Mucosa of rectum (tissue), 2 donors: ENCODE results near the gene PEDS1.

Experiments used
- H3K27ac ChIP-seq, 2 donors: one replicate each; pipeline ENCODE4 v1.7.0; 2013; ENCODE audit warnings: inconsistent platforms in 2 of 2, low read depth in 2 of 2, low read length in 2 of 2
- H3K27me3 ChIP-seq, 2 donors: one replicate each; pipeline ENCODE4 v1.7.0; 2013; ENCODE audit warnings: low read length in 2 of 2; ENCODE audit not compliant: control insufficient read depth in 2 of 2, insufficient read depth in 2 of 2
- H3K36me3 ChIP-seq, 2 donors: one replicate each; pipeline ENCODE4 v1.7.0; 2013; ENCODE audit warnings: low read length in 2 of 2; ENCODE audit not compliant: control insufficient read depth in 2 of 2, insufficient read depth in 2 of 2
- H3K4me1 ChIP-seq, 2 donors: one replicate each; pipeline ENCODE4 v1.7.0; 2013; ENCODE audit warnings: low read length in 2 of 2, mild to moderate bottlenecking in 1 of 2; ENCODE audit not compliant: control insufficient read depth in 2 of 2, insufficient read depth in 2 of 2
- H3K4me3 ChIP-seq, 2 donors: one replicate each; pipeline ENCODE4 v1.7.0; 2013; ENCODE audit warnings: low read length in 2 of 2
- H3K9ac ChIP-seq, 2 donors: one replicate each; pipeline ENCODE4 v1.7.0; 2013; ENCODE audit warnings: low read length in 2 of 2, low read depth in 1 of 2, mild to moderate bottlenecking in 1 of 2
- H3K9me3 ChIP-seq, 2 donors: one replicate each; pipeline ENCODE4 v1.7.0; 2013; ENCODE audit warnings: low read length in 2 of 2; ENCODE audit not compliant: control insufficient read depth in 2 of 2
- donor health status: healthy.
- donor health status: Normal muscosa, but diverticular disease.

PEDS1 gene

DNA sequence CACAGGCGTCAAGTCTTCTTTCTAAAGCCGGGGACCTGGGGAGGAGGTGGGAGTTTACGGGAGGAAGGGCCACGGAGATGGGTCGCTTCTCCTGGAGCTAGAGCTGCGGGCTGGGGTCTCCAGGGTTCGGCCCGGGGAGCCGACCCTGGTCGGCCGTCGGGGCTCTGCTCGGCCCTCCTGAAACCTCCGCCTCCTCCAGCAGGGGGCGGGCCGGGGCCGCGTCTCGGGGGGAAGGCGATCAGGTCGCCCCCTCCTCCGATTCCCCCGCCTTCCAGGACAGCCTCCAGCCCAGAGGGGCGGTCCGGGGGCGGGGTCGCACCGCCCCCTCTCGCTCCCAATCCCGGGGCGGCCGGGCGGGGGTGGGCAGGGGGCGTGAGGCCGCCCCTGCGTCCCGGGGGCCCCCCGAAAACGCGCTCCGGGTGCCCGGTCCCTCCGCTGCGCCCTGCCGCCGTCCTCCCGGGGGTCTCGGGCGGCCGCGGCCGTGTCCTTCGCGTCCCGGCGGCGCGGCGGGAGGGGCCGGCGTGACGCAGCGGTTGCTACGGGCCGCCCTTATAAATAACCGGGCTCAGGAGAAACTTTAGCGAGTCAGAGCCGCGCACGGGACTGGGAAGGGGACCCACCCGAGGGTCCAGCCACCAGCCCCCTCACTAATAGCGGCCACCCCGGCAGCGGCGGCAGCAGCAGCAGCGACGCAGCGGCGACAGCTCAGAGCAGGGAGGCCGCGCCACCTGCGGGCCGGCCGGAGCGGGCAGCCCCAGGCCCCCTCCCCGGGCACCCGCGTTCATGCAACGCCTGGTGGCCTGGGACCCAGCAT is 36.9 kb upstream of the PEDS1 start, which contains the start of gene CEBPB:
Gene CEBPB, plus strand, starts transcription at position 580 of the 814 bp plus-strand sequence. Its CDS starts 204 bp downstream, at position 784.
- H3K27me3 ChIP-seq: peaks cover 0 to 3% of the 10 kb centered on the region in 2 donors
- peaks cover 27 to 28% of the 10 kb centered on the region in 2 donors for H3K4me1 ChIP-seq

DNA sequence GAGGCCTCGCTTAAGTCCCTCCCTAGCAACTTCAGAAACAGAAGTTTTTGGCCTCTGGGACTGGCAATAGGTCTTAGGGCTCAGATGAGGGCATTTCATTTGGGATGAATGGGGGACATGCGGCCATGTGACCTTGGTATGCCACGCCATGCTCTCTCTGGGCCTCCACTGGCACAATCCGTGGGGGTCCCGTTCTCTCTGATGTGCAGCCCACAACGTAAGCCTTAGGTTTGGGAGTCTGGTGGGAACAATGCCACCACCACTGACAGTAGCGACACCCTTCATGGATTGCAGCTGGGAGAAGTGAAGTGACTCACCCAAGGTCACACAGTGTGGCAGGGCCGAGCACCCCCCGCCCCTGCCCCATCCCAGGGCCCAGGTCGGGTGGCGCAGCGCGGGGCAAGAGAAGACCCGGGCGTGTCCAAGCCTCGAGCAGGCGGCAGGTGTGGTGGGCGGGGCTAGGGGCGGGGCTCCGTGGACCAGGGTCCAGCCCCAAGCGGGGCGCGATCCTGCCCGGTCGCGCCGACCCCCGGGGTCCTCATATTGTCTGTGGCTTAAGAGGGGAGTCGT is 36.2 kb upstream of the PEDS1 start:
- Histone ChIP-seq H3K4me3 (peak overlapping the region; percentile 82 to 93), H3K9ac (peak overlapping the region in 1 of 2 donors; percentile 90), H3K36me3 (peaks cover 2 to 10% of the 10 kb centered on the region in 2 donors), H3K27ac (peak overlapping the region; percentile 96 to 98), H3K27me3 (peaks cover 0 to 3% of the 10 kb centered on the region in 2 donors), H3K4me1 (peaks cover 23 to 28% of the 10 kb centered on the region in 2 donors), H3K9me3 (no peaks in the 10 kb centered on the region)

More for the DNA sequence above, 36.9 kb upstream of the PEDS1 start, which contains the start of gene CEBPB:
- H3K27ac ChIP-seq: peak within 1 kb of the TSS; percentile 96 to 98
- peak within 1 kb of the TSS; percentile 90 for H3K9ac ChIP-seq
- H3K36me3 ChIP-seq: peaks cover 4 to 10% of the 10 kb centered on the region in 2 donors
- H3K4me3 ChIP-seq: peak within 1 kb of the TSS; percentile 82 to 93
- no peaks in the 10 kb centered on the region for H3K9me3 ChIP-seq

DNA sequence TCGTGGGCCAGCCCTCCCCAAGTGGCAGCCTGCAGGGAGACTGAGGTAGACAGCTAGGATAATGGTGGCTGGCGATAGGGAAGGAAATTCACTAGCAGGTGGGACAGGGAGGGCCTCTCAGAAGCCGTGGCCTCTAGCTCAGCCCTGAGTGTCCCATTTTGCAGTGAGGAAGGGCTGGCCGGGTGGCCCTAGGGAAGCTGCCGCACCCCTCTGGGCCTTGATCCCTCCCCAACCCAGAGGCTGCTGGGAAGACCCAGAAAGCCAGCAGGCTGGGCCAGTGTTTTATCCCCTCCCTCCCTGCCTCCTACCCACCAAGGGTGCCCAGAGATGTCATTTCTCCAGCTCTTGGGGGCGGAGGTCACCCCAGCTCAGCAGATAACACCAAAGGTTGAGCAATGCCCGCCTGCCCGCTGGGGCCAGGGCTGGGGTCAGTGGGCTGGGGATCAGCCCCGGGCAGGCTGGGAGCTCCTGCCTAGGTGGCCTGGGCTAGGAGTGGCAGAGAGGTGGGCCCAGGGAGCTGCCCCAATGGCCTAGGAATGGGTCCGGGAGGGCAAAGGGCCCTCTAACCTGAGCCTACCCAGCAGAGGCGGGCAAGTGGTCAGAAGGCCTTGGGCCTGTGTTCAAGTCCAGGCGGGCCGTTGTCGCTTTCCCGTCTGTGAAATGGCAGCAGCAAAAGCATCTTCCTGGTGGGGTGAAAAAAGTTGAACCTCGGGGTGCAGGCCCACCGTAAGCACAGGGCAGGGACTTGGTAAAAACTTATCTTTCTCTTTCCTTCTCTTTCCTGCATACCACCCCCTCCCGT is 35.6 kb upstream of the PEDS1 start:
- Histone ChIP-seq H3K9ac (peak overlapping the region in 1 of 2 donors; percentile 90), H3K27ac (no peak overlapping the region)

DNA sequence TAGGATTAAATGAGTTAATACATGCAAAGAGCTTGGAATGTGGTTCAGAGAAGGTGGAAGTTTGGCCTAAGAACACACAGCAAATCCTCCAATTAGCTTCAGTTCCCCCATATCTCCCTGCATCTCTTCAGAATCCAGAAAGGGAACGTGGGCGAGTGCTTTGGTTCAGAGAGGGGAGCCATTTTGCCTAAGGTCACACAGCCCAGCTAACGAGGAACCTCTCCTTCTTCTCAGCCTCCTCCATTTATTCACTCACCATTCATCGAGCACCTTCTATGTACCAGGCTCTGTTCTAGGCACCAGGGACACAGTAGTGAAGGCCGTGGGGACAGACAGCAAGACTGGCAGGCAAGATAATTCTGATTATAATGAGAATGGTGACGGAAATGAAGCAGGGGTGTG is 34.8 kb upstream of the PEDS1 start:
- no peaks in the 10 kb centered on the region for H3K9me3 ChIP-seq

More for the DNA sequence above, 35.6 kb upstream of the PEDS1 start:
- H3K9me3 ChIP-seq: no peaks in the 10 kb centered on the region
- H3K27me3 ChIP-seq: peaks cover 0 to 3% of the 10 kb centered on the region in 2 donors
- H3K36me3 ChIP-seq: peaks cover 0 to 5% of the 10 kb centered on the region in 2 donors
- no peak overlapping the region for H3K4me3 ChIP-seq
- peaks cover 19 to 25% of the 10 kb centered on the region in 2 donors for H3K4me1 ChIP-seq

DNA sequence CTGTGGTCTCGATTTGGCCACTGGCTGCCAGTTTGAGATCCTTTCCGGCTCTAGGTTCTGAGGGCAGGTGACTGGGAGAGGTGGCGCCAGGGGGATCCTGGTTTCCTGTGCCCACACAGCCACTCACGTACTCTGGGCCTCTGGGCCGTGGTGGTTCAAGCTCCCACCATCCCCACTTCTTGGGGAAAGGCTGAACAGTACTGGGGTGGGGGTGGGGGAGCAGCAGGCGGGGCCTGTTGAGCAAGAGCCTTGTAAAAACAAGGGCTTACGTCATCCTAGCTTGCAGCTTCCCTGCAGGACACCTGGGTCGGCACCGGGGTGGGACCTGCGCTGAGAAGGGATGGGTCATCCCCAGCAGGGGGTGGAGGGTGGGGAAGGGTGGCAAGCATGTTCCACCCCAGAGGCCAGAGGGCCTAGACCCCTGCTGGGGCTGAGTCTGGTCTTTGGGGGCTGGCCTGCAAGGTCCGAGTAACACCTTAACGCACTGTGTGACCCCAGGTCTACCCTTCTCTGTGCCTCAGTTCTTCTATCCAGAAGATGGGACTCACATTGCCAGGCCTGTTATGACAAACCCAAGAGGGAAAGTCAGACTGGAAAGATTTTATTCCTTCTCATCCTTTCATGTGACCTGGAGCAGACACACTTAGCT is 34.0 kb upstream of the PEDS1 start:
- H3K27me3 ChIP-seq: peaks cover 0 to 3% of the 10 kb centered on the region in 2 donors
- H3K36me3 ChIP-seq: no peaks in the 10 kb centered on the region
- peaks cover 4 to 11% of the 10 kb centered on the region in 2 donors for H3K4me1 ChIP-seq
- H3K4me3 ChIP-seq: no peak overlapping the region
- no peaks in the 10 kb centered on the region for H3K9me3 ChIP-seq
- H3K9ac ChIP-seq: peak overlapping the region in 1 of 2 donors; percentile 20
- no peak overlapping the region for H3K27ac ChIP-seq

More for the DNA sequence above, 34.8 kb upstream of the PEDS1 start:
- Histone ChIP-seq H3K4me3 (no peak overlapping the region), H3K36me3 (no peaks in the 10 kb centered on the region), H3K27me3 (peaks cover 0 to 3% of the 10 kb centered on the region in 2 donors), H3K27ac (no peak overlapping the region), H3K4me1 (peaks cover 11 to 18% of the 10 kb centered on the region in 2 donors), H3K9ac (no peak overlapping the region)

DNA sequence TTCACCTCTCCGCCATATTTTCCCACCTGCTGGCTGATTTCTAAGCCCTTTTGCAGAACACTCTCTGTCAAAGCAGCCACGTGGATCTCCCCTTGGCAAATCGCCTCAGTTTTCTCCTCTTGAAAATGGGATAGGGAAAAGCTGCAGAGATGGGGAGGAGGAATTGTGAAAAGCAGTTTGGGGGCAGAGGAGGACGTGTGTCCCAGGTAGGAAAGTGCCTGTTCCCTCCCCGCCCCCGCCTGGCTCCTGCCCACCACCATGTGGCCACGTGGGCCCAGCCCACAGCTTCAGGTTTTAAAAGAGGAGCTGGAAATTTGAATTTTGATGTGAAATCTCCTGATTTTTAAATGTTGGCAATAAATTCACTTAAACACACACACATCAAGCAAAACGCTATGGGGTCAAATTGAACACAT is 33.5 kb upstream of the PEDS1 start:
- H3K27me3 ChIP-seq: peaks cover 0 to 3% of the 10 kb centered on the region in 2 donors
- peak overlapping the region in 1 of 2 donors; percentile 20 for H3K9ac ChIP-seq
- no peak overlapping the region for H3K27ac ChIP-seq
- H3K9me3 ChIP-seq: no peaks in the 10 kb centered on the region
- peaks cover 3 to 9% of the 10 kb centered on the region in 2 donors for H3K4me1 ChIP-seq
- H3K4me3 ChIP-seq: no peak overlapping the region
- no peaks in the 10 kb centered on the region for H3K36me3 ChIP-seq

DNA sequence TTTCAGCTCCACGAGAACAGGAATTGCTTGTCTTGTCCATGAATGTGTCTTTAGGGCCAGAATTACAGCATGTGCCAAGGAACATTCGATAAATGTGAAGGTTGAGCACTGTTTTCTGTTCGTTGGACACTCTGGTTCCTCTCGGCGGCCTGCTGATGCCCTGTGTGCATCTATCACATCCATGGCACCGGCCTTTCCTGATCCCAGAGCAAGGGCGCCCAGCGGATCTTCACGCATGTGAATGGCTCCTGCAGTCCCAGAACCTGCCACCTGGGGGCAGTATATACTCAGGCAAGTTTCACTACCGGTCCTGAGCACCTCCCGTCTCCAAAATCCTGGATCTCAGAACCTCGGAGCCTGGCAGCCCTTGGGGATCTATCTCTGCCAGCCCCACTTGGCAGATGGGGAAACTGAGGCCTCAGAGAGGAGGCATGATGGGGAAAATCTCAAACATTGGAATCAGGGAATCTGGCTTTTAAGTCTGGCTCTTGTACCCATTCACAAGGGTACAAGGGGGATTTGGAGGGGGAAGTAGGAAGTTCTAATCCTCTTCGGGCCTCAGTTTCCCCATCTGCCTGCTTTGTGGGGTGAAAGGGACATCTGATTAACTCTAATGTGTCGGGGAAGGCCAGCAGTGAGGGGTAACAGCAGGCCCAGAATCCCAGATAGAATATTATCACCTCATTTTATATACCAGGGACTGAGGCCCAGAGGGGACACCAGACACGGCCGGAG is 32.8 kb upstream of the PEDS1 start:
- Histone ChIP-seq H3K9ac (no peak overlapping the region), H3K36me3 (no peaks in the 10 kb centered on the region), H3K9me3 (no peaks in the 10 kb centered on the region), H3K27me3 (peaks cover 0 to 3% of the 10 kb centered on the region in 2 donors), H3K4me3 (no peak overlapping the region), H3K27ac (no peak overlapping the region), H3K4me1 (peaks cover 3 to 9% of the 10 kb centered on the region in 2 donors)

DNA sequence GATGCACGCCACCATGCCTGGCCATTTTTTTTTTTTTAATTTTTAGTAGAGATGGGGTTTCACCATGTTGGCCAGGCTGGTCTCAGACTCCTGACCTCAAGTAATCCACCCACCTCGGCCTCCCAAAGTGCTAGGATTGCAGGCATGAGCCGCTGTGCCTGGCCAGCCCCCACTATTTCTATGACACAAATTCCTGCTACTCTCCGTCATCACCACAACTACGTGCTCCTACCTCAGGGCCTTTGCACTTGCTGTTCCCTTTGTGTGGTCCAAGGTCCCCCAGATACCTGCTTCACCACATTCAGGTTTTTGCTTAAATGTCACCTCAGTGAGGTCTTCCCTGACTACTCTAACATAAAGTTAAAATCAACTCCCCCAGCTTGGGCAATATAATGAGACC is 31.9 kb upstream of the PEDS1 start:
- no peaks in the 10 kb centered on the region for H3K9me3 ChIP-seq
- H3K36me3 ChIP-seq: no peaks in the 10 kb centered on the region
- no peak overlapping the region for H3K4me3 ChIP-seq
- H3K4me1 ChIP-seq: peaks cover 3 to 9% of the 10 kb centered on the region in 2 donors
- H3K27me3 ChIP-seq: peaks cover 0 to 3% of the 10 kb centered on the region in 2 donors
- no peak overlapping the region for H3K9ac ChIP-seq
- H3K27ac ChIP-seq: no peak overlapping the region

DNA sequence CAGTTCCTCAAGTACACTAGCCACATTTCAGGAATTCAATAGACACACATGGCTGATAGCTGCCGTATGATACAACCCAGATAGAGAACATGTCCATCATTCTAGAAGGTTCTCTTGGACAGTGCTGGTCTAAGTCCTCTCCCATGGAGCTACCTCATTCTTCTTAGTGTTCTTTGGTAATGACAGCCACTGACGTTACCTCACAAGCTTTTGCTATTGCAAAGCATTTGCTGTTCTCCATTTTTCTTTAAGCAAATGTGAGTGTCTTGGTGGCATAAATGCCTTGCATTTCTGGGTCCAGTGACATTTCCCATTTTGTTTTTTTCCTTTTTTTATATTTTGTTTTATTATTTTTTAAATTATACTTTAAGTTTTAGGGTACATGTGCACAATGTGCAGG is 28.8 kb upstream of the PEDS1 start:
- Histone ChIP-seq H3K27me3 (peaks cover 0 to 3% of the 10 kb centered on the region in 2 donors), H3K9ac (no peak overlapping the region), H3K4me1 (peaks cover 2 to 3% of the 10 kb centered on the region in 2 donors), H3K36me3 (no peaks in the 10 kb centered on the region), H3K4me3 (no peak overlapping the region), H3K9me3 (no peaks in the 10 kb centered on the region), H3K27ac (no peak overlapping the region)
